HUES64 (cell line): ENCODE measurements around the gene PGBD1.

Experiments
- H3K27ac ChIP-seq: 2 replicates; pipeline ENCODE4 v1.7.0; 2013; ENCODE audit warnings: low read depth, low read length, inconsistent platforms
- H3K27me3 ChIP-seq: 2 replicates; pipeline ENCODE4 v1.6.1; 2013; ENCODE audit warnings: mild to moderate bottlenecking, low read length; ENCODE audit not compliant: insufficient read depth
- H3K36me3 ChIP-seq: 2 replicates; pipeline ENCODE4 v1.6.1; 2013; ENCODE audit warnings: mild to moderate bottlenecking, low read length; ENCODE audit not compliant: insufficient read depth
- H3K4me1 ChIP-seq: 2 replicates; pipeline ENCODE4 v1.6.1; 2013; ENCODE audit warnings: mild to moderate bottlenecking, low read length, moderate library complexity; ENCODE audit not compliant: insufficient read depth
- H3K4me3 ChIP-seq: 2 replicates; pipeline ENCODE4 v1.5.1; 2013; ENCODE audit warnings: mild to moderate bottlenecking, low read length, moderate library complexity
- H3K9ac ChIP-seq: 2 replicates; pipeline ENCODE4 v1.6.1; 2013; ENCODE audit warnings: mild to moderate bottlenecking, low read depth, low read length
- H3K9me3 ChIP-seq: 2 replicates; pipeline ENCODE4 v1.6.1; 2013; ENCODE audit warnings: low read depth, low read length; ENCODE audit not compliant: insufficient read depth
- WGBS: fragments of 150-250, 120-280 bp; methylation state at CpG from one replicate; pipeline ENCODE4 v1.1.7; 2013; ENCODE audit warnings: missing lambda C conversion rate; 5-methylcytosine and 5-hydroxymethylcytosine counted together

The PGBD1 gene

DNA sequence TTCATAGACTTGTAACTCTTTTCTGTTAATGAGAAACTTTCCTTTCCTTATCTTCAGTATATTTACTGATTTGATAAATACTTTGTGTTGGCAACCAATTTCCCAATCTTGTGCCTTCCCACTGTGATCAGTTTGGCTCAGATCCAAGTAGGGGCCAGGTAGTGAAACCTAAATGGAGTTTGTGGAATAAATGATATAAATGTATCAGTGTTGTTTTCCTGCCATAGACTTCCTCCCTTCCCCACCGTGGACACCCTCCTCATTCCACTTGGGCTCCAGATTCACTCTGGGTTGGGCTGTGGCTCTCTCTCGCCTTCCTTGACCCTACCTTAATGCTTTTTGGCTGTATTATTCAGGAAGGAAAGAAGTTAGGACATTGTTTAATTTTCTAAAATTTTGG, 69.7 kb downstream of the PGBD1 start:
- Histone ChIP-seq H3K27me3 (peaks cover 9% of the 10 kb centered on the region), H3K36me3 (0 out of 2 replicates have a peak, but pooled peaks cover 6% of the 10 kb centered on the region), H3K4me3 (peak overlapping the region; percentile 76), H3K4me1 (peaks cover 10% of the 10 kb centered on the region; the same call in 1 of the 2 replicates), H3K27ac (no peak overlapping the region), H3K9ac (no peak overlapping the region), H3K9me3 (0 out of 2 replicates have a peak, but pooled peaks cover 4% of the 10 kb centered on the region)
- 80% methylated on average over 2 of the region's 2 CpGs for WGBS

- Histone ChIP-seq H3K27ac (no peak overlapping the region), H3K9ac (no peak overlapping the region), H3K27me3 (peaks cover 8% of the 10 kb centered on the region; the same call in 1 of the 2 replicates), H3K36me3 (0 out of 2 replicates have a peak, but pooled peaks cover 6% of the 10 kb centered on the region), H3K4me1 (peaks cover 10% of the 10 kb centered on the region; the same call in 1 of the 2 replicates), H3K9me3 (0 out of 2 replicates have a peak, but pooled peaks cover 4% of the 10 kb centered on the region), H3K4me3 (peak overlapping the region; percentile 76)
- 86% methylated on average over 1 of the region's 2 CpGs for WGBS
Measured at GRCh38 chr6:28351493-28351925, 70.1 kb downstream of the PGBD1 start.
